Frontal cortex (tissue), 4 donors: ENCODE results near the gene RNF181. TPM values are rescaled to one million over a fixed set of nuclear protein-coding genes. Genes with fewer than 3 reads are reported as not detected.
"Not testable (repeated sequence)": the region's sequence is repeated elsewhere in the genome, so short reads cannot be mapped to it uniquely, and the experiment has no call there.

ENCODE experiments used
- DNase-seq, 2 donors: peaks; one replicate each; pipeline ENCODE4 v3.0.0; 2012; ENCODE audit warnings: low spot score in 2 of 2
- FAIRE-seq: peaks from 2 replicates; lab custom pipeline; 2012; peaks lifted over from hg19 to GRCh38; lab: Jason Lieb, UNC
- total RNA-seq: library from RNA; depleted of rRNA; stranded (reverse); fragments of >200 nt; gene quantifications from one replicate; pipeline ENCODE4 v1.2.3, GENCODE V29; 2014
- donor health status: control.
- donor health status: control.
- donor health status: control.

Gene RNF181, protein sequence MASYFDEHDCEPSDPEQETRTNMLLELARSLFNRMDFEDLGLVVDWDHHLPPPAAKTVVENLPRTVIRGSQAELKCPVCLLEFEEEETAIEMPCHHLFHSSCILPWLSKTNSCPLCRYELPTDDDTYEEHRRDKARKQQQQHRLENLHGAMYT
- 51.8 TPM for total RNA-seq

DNA sequence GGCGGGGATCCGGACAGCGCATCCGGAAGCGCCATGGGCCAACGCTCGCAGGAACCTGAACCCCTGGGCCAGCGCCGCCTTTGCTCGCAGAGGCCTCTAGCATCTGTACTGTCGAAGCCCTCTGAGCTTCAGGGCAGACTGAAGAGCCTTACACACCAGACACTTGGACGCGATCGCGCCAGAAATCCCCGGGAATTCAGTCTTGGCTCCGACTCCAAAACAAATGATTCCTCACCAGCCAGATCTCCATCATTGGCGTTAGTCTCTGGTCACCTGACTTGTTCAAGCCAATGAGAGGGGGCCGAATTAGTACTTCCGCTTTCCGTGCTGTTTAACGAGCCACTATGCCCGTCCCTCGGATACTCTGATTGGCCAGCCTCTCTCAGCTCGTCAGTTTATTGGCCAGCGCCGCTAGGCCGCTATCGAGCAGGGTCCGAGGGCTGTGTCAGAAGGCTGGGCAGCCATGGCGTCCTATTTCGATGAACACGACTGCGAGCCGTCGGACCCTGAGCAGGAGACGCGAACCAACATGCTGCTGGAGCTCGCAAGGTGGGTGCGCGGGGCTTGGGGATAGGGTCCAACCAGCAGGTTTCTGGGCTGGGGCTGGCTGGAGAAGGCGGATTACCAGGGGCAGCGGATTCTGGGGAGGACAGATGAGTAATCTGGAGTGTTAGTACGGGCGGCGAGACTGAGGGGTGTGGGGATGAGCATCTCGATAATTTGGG is at the start of gene RNF181:
Gene RNF181 (plus strand): TSS at position 445 of the 725 bp plus-strand sequence. CDS start 19 bp downstream, at position 464.
- FAIRE-seq, result peak; percentile 96

DNA sequence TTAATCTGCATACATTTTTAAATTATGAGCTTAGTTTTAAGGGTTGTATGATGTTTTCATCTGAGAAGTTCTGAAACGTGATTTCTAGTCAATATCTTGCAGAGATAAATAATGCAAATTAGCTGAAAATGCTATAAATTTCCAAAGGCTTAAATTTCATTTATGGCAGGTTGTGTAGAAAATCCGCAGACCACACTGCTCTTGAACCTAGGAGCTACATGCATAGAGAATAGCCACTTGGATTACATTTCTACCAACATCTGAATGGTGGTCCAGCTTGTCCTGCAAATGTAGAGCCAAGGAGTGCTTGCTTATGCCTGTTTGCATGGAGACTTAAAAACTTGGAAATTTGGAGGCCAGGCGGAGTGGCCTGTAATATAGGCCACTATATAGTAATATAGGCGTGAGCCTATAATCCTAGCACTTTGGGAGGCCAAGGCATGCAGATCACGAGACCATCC is 49.7 kb upstream of the RNF181 start:
- FAIRE-seq, result no peak
- no peak for DNase-seq

More for the DNA sequence above, at the start of gene RNF181:
- DNase-seq, result peak; percentile 91 to 96

DNA sequence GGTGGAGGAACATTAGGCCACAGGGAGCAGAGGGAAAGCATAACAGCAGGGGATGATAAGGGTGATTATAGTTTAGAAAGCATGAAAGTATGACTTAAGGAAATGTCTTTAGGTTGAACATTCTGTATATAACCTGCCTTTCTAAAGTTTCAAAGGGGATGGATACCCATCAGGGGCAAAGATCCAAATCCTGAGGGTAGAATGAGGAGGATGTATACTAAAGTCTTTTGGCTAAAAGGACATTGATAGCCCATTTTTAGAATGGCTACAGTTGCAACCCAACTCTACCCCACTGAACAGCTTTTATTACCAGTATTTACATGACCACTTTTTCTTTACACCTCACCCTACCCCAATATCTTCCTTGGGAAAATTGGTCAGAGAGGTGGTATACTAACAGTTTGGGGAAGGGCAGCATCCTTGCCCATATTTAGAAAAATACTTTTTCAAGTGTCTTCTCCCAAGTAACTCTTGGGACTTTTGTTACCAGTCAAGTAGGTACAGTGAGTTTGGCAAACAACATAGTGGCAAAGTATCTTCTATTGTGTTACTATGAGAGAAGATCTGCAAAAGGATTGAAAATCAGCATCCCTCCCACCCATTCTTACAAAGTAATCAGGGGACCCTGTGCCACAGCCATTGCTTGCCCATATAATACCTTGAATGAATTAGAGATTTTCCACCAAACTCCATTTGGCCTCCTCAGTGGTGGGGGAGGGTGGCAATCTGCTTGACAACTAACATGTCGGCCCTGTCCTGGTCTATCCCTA is 48.3 kb upstream of the RNF181 start:
- DNase-seq, result no peak
- no peak for FAIRE-seq

DNA sequence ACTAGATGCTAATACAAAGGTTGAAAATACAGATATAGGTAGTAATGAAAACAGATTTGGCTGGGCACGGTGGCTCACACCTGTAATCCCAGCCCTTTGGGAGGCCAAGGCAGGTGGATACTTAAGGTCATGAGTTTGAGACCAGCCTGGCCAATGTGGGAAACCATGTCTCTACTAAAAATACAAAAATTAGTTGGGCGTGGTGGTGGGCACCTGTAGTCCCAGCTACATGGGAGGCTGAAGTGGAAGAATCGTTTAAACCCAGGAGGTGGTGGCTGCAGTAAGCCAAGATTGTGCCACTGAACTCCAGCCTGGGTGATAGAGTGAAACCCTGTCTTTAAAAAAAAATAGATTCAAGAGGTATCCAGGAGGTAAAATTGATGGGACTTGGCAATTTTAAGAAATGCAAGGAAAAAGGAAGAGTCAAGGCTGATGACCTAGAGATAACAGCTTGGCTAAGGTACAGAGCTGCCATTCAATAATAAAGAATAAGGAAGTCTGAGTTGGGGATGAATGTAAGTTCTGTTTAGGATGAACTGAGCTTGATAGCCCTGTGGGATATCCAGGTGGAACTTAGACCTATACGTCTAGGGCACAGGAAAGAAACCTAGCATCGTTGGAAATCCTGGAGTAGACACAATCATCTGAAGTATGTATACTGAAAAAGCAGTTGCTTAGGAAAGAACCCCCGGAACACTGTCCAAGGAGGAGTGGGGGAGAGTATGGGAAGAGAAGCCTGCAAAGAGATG is 47.5 kb upstream of the RNF181 start:
- FAIRE-seq, result no peak
- DNase-seq, result no peak

DNA sequence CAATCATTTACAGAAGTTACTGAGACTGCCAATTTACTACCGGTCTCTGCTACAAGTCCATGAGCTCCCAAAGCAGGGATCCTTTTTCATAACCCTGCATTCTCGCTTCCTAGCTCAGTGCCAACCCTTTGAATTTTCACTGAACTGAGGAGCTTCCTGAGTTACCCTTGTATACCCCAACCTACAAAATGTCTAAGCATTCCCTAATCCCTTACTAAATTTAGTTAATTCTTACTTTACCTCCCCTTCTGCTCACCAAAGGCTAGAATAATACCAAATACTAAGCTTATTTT is 47.0 kb upstream of the RNF181 start:
- FAIRE-seq (no peak), DNase-seq (no peak)

DNA sequence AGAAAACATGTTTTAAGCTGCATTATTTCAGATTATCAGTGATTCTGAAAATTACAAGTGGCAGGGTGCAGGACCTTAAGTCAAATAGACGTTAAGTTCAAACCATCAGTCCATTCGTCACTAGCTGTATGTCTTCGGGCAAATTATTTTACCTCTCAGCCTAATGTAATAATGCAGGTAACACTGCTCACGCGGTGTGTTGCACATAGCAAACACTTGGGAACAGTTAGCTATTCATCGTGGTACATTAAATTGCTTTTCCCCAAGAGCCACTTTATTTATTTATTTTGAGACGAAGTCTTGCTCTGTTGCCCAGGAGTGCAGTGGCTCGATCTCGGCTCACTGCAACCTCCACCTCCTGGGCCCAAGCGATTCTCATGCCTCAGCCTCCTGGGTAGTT is 46.5 kb upstream of the RNF181 start:
- DNase-seq (no peak), FAIRE-seq (no peak)

DNA sequence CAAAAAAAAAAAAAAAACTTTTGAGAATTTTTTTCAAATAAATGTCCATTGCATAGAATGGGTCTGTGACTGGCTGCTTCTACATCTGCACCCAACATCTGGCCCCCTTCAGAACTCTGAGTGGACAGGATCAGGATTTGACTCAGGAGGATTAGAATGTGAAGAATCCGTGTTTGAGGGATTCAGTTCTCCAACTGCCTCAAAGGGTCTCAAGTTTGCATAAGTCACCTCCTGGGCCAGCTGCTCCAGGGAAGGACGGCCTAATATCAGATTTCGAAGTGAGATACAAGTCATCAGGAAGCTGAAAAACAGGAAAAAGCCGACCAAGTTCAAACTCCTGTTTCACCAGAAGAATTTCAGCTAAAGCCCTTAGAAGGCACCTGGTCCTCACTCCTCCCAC is 45.7 kb upstream of the RNF181 start:
- FAIRE-seq (no peak), DNase-seq (no peak)

DNA sequence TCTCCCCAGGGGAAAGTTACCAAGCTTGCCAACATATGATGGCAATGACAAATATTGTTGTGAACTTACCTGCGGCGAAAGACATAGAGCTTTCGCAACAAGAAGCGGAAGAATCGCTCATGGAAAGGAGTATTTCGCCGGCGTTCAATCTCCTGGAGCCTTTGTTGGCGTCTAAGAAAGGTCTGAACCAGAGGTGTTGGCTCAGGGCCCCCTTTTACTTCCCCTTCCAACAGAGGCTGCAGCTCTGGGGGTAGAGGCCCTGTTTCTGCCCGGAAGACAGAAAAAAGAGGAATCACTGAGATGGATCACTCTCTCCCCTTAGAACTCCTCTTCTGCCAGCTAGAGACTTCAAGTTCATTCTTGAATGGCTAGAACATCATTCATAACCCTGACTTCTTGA is 45.1 kb upstream of the RNF181 start:
- DNase-seq, result no peak
- no peak for FAIRE-seq

DNA sequence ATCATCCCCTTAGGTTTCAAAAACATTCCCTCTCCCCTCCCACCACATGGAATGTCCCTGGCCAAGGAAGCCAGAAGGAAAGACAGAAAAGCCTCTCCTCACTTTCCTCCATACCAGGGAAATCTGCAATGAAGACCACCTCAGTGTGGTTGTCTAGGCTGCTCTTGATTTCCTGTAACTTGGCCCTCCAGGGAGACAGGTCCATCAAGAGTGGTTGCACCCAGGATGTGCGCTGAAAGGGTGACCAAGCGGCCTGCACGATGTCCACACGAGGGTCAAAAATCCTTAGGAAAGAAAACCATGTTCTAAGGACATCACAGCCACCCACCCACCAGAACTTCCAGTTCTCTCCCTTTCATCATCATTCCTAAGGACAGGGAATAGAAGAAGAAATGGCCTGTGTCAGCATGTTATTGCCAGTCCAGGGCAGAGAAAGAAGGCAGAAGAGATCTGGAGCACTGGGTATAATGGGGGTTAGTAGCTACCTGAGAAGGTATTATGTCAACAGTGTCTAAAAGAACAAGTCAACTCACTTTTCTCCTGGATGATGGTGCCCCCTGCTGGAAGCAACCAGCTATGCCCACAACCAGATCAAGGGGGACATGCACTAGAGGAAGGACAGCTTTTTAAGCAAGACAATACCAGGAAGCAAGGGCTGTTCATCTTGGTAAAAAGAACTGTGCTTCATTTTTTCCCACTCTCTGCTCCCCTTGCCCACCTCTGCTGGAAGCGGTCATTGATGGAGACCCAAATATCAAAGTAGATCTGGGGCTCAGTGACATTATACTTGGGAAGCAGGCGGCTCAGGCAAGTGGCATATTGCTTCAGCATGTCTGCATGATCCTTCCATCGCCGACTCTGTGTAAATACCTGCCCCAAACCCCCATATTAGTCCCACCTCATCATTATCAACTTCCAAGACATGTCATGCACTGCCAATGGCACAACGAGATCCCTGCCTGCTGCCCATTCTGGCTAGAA is 43.6 kb upstream of the RNF181 start:
- peak; percentile 44 to 59 for DNase-seq

DNA sequence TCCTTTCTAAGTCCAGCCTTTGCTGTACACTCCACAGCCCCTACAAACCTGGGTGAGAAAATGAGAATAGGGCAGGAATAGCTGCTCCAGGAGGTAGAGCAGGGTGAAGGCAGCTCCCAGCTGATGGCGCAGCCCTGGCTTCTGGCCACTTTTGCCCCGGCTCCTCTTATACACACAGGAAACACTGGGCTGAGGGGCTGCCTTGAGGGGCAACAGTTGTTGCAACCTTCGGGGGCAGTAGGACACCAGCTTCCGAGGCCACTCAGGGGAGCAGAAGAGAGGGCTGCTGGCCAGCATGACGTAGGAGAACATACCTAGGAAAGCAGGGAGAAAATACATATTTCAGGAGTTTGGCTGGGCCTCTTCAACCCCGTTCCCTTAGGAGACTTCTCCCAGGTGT is 42.4 kb upstream of the RNF181 start:
- no peak for FAIRE-seq
- no peak for DNase-seq

More for the DNA sequence above, 43.6 kb upstream of the RNF181 start:
- no peak for FAIRE-seq

DNA sequence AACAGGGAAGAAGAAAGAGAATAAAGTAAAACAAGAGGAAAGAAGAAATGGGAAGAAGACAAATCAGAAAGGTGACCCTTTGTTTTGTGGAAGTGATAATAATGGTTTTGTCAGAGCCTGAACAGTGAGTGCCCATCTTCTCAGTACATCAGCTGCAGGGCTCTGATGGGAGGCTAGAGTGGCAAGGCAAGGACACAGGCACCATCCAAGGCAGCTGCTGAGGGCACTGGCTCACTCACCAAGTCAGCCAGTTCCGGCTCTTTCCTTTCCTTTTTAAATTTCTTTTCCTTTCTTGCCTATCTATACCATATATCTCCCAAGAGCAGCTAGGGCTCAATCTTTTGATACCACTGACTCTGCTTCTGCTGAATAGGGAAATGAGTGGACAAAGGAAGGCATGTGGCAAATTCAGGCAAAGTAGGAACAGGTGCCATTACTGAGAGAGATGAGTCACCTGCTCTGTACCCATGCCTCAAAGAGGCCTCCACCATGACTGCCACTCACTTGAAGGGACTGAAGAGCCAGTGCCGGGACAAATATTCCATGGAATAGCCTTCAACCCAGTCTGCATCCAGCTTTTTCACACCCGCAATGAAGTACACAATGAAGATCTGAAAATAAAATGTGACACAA is 40.4 kb upstream of the RNF181 start:
- DNase-seq (no peak), FAIRE-seq (no peak)

DNA sequence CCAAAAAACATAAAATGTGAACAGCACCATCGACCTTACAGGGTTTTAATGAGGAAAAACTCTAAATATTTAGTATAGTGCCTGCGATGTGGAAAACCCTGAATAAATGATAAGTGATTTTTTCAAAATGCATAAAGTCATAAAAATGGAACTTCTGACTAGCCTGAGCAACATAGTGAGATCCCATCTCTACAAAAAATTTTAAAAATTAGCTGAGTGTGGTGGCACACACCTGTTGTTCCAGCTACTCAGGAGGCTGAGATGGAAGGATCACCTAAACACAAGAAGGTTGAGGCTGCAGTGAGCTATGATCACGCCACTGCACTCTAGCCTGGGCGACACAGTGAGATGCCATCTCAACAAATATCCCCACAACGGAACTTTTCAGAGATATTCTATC is 38.4 kb upstream of the RNF181 start:
- FAIRE-seq, result no peak
- no peak for DNase-seq

DNA sequence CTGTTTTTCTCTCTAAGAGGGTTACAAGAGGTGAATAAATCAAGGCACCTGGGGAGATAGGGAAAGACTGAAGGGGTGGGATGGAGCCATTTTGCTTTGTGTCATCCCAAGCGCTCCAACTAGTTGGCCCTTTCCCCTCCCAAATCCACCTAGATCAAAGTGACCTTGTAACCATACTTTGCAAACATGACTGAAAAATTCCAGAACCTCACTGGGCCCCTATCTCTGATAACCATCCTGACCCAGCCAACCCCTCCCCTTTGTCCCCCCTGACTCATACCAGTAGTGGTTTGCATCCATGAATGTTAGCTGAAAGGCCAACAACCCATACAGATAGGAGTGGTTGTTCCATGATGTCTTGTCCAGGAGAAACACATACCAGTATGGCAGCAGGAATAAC is 37.4 kb upstream of the RNF181 start:
- FAIRE-seq (no peak), DNase-seq (no peak)

DNA sequence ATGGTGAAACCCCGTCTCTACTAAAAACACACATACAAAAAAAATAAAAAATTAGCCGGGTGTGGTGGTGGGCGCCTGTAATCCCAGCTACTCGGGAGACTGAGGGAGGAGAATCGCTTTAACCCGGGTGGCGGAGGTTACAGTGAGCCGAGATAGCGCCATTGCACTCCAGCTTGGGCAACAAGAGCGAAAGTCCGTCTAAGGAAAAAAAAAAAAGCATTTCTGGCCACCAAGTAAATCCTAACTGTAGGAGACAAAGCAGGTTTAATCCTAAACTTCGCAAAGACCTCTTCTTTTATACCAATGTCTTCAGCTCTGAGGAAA is 35.2 kb upstream of the RNF181 start:
- FAIRE-seq, DNase-seq: not testable (repeated sequence)

DNA sequence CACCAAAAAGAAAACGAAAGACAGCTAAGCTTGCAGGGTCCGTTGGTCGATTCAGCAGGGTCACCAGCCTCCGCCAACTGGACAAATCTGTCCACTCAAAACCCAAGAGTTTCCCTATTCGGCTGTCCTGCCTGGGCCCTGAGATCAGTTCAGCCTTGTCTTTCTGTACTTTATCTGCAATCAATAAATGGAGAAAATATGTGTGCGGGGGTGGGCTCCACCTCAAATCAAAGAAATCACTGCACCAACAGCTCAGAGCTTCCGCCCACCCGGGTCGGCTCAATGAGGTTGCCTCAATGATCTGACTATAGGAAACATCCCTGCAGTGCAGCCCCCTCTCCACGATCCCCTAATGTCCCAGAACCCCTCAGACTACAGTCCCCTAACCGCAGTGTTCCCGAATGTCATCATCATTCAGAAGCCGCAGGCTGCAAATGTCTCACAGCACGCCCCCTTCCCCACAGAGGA is 34.7 kb upstream of the RNF181 start:
- FAIRE-seq (no peak), DNase-seq (no peak)

DNA sequence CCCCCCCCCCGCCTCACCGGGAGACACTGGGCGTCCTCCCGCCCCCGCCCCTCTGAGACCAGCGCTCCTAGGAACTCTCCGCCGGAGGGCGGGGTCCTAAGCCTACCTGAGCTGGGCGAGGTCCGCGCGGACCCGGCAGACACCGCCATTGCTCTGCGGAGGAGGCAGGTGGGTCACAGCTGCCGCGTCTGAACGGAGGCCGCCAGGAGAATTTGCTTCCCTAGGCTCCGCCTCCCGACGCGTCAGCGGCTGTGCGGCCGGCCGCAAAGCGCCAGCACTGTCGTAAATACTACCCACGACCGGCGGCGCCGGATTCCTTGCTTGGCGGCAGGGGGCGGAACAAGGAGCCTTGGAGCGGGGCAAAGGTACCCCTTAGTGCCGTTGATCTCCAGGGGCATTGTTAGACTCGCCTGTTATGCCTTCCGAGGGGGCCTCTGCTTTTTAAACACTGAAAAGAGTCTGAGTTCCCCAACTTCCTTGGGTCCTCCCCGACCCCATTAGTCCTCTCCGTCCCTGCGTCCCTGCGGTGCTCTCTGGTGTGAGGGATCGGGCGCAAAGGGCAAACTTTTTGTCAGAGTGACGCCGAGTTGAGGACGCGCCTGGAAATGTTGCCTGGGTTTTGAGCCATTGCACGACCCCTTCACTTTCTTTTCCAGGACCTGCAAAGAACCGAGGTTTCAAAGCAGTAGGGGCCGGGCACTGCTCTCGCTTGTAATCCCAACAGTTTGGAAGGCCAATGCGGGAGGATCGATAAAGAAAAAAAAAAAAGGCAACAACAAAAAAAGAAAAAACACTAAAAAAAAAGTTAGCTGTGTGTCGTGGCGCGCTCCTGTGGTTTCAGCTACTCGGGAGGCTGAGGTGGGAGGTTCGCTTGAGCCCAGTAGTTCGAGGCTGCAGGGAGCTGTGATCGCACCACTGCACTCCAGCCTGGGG is 34.0 kb upstream of the RNF181 start, which contains the start of gene GGCX:
Gene GGCX (minus strand): TSS at position 214 of the 933 bp plus-strand sequence. CDS start 65 bp downstream, at position 149.
- DNase-seq (peak; percentile 75 to 90), FAIRE-seq (no peak)

DNA sequence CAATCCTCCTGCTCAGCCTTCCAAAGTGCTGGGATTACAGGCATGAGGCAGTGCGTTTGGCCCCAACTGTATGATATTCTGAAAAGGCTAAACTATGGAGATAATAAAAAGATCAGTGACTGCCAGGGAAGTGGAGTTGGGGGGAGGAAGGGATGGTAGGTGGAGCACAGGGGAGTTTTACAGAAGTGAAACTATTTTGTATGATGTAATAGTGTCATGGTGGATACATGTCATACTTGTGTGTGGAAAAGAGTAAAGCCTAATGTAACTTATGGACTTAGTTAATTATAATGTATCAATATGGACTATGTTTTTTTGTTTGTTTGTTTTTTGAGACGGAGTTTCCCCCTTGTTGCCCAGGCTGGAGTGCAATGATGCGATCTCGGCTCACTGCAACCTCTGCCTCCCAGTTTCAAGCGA is 31.4 kb upstream of the RNF181 start:
- FAIRE-seq (no peak), DNase-seq (no peak)

DNA sequence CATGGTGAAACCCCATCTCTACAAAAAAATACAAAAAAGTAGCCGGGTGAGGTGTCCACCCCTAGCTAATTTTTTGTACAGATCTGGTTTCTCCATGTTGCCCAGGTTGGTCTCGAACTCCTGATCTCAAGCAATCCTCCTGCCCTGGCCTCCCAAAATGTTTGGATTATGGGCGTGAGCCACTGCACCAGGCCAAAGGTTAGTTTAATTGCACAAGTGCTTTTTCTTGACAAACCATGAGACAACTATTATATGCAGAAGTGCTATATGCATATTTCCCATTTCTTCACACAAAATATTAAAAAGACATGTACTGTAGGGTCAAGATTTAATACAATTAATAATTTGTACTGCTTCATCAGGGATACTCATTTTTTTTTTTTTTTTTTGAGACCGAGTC is 29.3 kb upstream of the RNF181 start:
- FAIRE-seq (no peak), DNase-seq (no peak)
